Prostate gland (tissue), 2 donors: ENCODE measurements around the gene CNTN5.

Experiments
- CTCF ChIP-seq, 4 experiments: fragments of 200-600 bp in 2 of 4; fragments of 450-650 bp in 2 of 4; sonication (generic) in 2 of 4; IDR thresholded peaks; 1 replicate in 3 of 4; 2 replicates in 1 of 4; pipeline ENCODE4 v1.5.1; 2016 to 2019; ENCODE audit warnings: antibody characterized with exemption in 4 of 4, mild to moderate bottlenecking in 2 of 4, moderate library complexity in 2 of 4
- POLR2A ChIP-seq: fragments of 450-650 bp; IDR thresholded peaks from one replicate; pipeline ENCODE4 v1.6.1; 2016; ENCODE audit warnings: antibody characterized with exemption, mild to moderate bottlenecking
- POLR2AphosphoS5 ChIP-seq: sonication (generic); formaldehyde crosslinking; IDR thresholded peaks from one replicate; pipeline ENCODE4 v1.6.1; 2017; ENCODE audit warnings: antibody characterized with exemption

- TF ChIP-seq POLR2A = no peak
- no peak for TF ChIP-seq CTCF (IDR thresholded peaks at IDR 0.05)
- no peak for TF ChIP-seq POLR2AphosphoS5
Observed at GRCh38 chr11:99631618-99632017, 610.9 kb downstream of the CNTN5 start.
